Measurements from ENCODE around the gene NTN5.

DNA sequence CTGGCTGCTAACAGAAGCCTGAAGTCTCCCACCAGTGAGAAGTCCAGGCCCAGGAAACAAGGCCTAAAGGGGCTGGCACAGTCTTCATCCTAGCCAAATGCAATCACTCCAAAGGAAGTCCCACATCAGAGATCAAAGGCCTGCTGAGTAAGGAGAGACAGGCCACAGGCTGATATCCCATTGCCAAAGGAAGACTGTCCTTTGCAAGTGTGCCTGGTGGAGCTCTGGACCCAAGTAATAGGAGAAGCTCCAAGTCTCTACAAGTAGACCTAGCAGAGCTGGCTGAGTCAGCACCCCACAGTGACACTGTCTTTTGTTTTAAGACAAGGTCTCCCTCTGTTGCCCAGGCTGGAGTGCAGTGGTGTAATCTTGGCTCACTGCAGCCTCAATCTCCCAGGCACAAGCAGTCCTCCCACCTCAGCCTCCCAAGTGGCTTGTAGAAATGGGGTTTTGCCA, 40.1 kb downstream of the NTN5 start:
- no peak for TF ChIP-seq KAT2A (conservative IDR thresholded peaks at IDR 0.05; ENCODE audit: control insufficient read depth, low read depth, low read length)
- no peak for TF ChIP-seq SREBF1 (IDR thresholded peaks at IDR 0.05; ENCODE audit: low read length)
- TF ChIP-seq EP300 (IDR thresholded peaks at IDR 0.05; ENCODE audit: borderline replicate concordance in 1 of 2, control insufficient read depth in 1 of 2, low read depth in 2 of 2, low read length in 2 of 2), result no peak
- no peak for TF ChIP-seq MYB (IDR thresholded peaks at IDR 0.05; ENCODE audit: borderline replicate concordance, low read depth, low read length)
- TF ChIP-seq SP1 (IDR thresholded peaks at IDR 0.05; ENCODE audit: low read depth, low read length), result no peak
- TF ChIP-seq, protein P1, sequence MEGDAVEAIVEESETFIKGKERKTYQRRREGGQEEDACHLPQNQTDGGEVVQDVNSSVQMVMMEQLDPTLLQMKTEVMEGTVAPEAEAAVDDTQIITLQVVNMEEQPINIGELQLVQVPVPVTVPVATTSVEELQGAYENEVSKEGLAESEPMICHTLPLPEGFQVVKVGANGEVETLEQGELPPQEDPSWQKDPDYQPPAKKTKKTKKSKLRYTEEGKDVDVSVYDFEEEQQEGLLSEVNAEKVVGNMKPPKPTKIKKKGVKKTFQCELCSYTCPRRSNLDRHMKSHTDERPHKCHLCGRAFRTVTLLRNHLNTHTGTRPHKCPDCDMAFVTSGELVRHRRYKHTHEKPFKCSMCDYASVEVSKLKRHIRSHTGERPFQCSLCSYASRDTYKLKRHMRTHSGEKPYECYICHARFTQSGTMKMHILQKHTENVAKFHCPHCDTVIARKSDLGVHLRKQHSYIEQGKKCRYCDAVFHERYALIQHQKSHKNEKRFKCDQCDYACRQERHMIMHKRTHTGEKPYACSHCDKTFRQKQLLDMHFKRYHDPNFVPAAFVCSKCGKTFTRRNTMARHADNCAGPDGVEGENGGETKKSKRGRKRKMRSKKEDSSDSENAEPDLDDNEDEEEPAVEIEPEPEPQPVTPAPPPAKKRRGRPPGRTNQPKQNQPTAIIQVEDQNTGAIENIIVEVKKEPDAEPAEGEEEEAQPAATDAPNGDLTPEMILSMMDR (IDR thresholded peaks at IDR 0.05 in 2 of 3, conservative IDR thresholded peaks at IDR 0.05 in 1 of 3; ENCODE audit: control insufficient read depth in 2 of 3, extremely low read depth in 1 of 3, insufficient read depth in 1 of 3, low read depth in 3 of 3, low read length in 3 of 3), result no peak
- TF ChIP-seq POLR2AphosphoS5 (IDR thresholded peaks at IDR 0.05; ENCODE audit: low read length), result no peak
- TF ChIP-seq TARDBP (IDR thresholded peaks at IDR 0.05; ENCODE audit: borderline replicate concordance), result no peak
- no peak for TF ChIP-seq SUZ12 (IDR thresholded peaks at IDR 0.05; ENCODE audit: unreplicated experiment)
- no peak for TF ChIP-seq TCF3 (IDR thresholded peaks at IDR 0.05; ENCODE audit: borderline replicate concordance, insufficient read depth, low read depth, low read length)
- no peak for TF ChIP-seq SIN3A (IDR thresholded peaks at IDR 0.05; ENCODE audit: low read depth, low read length)
- TF ChIP-seq HDAC2 (IDR thresholded peaks at IDR 0.05), result no peak

Data from GM12878 (cell line).